ENCODE results near the gene SRL.

GRCh38 chr16:4244254-4245076 is 2.6 kb upstream of the SRL start:
- no peak for TF ChIP-seq CTCF (IDR thresholded peaks at IDR 0.05)
- no peak for TF ChIP-seq POLR2A (IDR thresholded peaks at IDR 0.05)

Data from sigmoid colon (tissue), 3 donors.